Caki2 (cell line): ENCODE measurements around the gene TXNDC8. TPM values are rescaled to one million over a fixed set of nuclear protein-coding genes. Genes with fewer than 3 reads are reported as not detected.
"Not testable (repeated sequence)": the region's sequence is repeated elsewhere in the genome, so short reads cannot be mapped to it uniquely, and the experiment has no call there.

Experiments
- DNase-seq: peaks from one replicate; pipeline ENCODE4 v3.0.0-alpha.2; 2015; ENCODE audit warnings: low read depth
- in situ Hi-C: cut with HindIII; loops from 2 replicates; pipeline ENCODE4 v1.10.0; 2016; ENCODE audit warnings: low sequenced_read_pairs, low pct_unique_long_range_greater_than_20kb, mixed read lengths
- total RNA-seq: library from RNA; depleted of rRNA; stranded (reverse); fragments of >200 nt; shearing (Covaris generic); gene quantifications from 2 replicates; pipeline ENCODE4 v1.2.3, GENCODE V29; 2014; ENCODE audit warnings: low replicate concordance; rRNA removed

TXNDC8 gene
- total RNA-seq = not detected in 2 replicates

DNA sequence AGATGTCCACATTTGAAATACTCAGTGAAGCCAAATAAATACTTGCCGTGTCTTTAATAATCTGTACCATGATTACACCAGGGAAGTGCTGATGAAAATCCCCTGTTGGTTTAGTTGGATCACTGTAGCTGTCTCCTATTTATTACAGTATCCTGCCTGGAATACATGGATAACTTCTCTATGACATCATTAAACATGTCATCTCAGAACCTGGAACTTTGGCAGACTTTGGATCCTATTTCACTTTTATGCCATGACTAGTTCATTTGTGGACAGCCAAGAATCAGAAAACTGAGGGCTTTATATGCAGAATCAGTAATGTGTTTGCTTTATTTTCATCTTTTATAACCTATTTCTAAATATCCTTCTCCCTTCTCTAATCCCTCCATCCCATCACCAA, at the start of gene TXNDC8:
TSS of gene TXNDC8 (minus strand) at position 137 of the 400 bp plus-strand sequence.
- in situ Hi-C loops = no loop called here
- no peak for DNase-seq

DNA sequence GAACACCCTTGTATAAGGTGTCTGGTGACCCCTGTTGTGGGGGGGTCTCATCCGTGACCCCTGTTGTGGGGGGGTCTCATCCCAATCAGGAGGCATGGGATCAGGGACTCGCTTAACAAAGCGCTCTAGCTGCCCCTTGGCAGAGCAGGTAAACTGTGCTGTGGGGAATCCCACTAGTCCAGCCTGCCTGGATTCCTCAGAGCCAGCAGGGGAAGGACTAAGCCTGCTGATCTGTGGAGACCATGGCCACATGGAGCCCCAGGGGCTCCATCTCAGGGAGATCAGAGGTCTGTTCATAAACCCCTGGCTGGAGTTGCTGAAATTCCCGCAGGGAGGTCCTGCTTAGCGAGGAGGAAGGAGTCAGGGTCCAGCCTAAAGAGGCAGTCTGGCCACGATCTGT, 45.8 kb upstream of the TXNDC8 start:
- DNase-seq = no peak
- in situ Hi-C loops = no loop called here

DNA sequence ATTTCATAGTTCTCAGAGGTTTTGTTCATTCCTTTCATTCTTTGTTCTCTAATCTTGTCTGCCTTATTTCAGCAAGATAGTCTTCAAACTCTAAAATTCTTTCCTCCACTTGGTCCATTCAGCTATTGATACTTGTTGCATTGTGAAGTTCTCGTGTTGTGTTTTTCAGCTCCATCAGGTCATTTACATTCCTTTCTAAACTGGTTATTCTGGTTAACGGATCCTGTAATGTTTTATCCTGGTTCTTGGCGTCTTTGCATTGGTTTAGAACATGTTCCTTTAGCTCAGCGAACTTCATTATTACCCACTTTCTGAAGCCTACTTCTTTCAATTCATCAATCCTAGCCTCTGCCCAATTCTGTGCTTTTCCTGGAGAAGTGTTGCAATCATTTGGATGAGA, 45.1 kb upstream of the TXNDC8 start:
- in situ Hi-C loops = no loop called here
- DNase-seq = no peak

DNA sequence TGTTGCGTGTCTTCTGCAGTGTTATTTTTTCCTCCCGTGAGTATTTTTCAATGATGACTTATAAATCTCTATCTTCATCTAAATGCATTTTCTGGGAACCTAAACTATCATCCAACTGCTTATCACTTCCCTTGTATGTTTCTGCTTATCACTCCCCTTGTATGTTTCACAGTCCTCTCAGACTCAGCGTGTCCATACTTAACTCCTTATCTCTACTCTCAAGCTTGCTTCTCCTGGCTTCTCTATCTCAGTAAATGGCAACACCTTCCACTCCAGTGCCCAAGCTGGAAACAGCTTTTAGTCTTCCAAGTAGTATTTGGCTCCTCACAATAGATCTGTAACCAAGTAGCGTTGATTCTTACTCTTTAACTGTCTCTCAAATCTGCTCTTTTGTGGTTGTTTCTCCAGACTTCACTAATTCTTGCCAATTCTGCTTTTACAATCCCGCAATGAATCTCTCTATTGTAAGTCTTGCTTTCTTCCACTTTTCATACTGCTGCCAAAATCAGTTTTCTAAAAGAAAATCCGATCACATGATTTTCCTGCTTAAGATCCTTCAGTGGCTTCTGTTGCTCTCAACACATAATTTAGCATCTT, 33.8 kb upstream of the TXNDC8 start:
- DNase-seq = no peak
- in situ Hi-C loops = no loop called here

DNA sequence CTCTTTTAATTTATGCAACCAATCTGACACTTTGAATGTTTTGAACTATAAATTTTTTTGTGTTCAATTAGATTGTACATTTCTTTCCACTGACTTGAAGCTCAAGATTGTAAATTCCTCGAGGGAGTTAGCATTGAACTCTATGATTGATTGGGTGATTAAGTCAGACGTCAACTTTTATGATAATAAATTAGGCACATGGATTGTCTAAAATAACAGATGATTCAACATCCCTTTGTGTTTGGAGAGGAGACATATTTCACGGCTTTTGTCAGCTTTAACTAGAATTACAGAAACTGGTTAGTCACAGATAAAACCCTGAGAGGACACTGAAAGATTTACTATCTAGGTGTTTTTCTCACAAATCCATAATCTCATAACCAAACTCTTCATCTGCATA, 32.7 kb upstream of the TXNDC8 start:
- DNase-seq = peak; percentile 48
- in situ Hi-C loops = no loop called here

DNA sequence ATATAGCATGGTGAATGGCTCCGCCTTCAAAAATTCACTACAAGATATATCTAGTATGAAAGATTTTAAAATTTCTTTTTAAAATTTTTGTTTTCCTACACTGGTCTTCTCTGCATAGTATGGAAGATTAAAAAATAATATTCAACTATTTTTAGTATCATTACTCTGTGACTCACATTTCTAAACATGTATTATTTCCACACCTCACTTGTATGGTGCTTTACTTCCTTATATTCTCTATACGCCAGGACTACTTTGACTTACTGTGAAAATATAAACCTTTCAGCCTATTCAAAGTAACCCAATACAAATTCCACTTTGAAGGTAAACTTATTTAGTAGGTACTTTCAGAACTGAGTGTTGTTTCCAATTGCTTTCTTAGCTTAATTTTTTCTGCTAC, 26.8 kb upstream of the TXNDC8 start:
- DNase-seq = no peak
- in situ Hi-C loops = no loop called here

DNA sequence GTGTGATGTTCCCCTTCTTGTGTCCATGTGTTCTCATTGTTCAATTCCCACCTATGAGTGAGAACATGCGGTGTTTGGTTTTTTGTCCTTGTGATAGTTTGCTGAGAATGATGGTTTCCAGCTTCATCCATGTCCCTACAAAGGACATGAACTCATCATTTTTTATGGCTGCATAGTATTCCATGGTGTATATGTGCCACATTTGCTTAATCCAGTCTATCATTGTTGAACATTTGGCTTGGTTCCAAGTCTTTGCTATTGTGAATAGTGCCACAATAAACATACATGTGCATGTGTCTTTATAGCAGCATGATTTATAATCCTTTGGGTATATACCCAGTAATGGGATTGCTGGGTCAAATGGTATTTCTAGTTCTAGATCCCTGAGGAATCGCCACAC, 21.3 kb upstream of the TXNDC8 start:
- in situ Hi-C loops, DNase-seq: not testable (repeated sequence)

DNA sequence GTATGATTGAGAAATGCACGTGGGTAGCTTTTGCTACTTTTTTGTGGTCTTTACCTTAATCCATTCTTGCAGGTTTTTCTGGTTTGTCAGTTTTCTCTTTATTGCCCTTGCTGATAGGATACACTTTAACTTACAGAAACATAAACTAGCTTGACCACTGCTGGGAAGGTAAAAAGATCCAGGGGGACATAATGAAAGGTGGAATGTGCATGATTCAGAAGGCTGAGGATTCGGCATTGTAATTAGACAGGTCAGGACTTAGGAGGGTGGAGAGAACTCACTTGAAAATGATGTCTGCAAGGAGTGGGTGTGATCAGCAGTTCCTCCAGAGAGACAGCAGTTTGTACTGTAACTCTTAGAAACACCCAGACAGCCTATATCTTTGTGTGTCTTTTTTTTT, 19.8 kb upstream of the TXNDC8 start:
- in situ Hi-C loops = no loop called here
- no peak for DNase-seq

DNA sequence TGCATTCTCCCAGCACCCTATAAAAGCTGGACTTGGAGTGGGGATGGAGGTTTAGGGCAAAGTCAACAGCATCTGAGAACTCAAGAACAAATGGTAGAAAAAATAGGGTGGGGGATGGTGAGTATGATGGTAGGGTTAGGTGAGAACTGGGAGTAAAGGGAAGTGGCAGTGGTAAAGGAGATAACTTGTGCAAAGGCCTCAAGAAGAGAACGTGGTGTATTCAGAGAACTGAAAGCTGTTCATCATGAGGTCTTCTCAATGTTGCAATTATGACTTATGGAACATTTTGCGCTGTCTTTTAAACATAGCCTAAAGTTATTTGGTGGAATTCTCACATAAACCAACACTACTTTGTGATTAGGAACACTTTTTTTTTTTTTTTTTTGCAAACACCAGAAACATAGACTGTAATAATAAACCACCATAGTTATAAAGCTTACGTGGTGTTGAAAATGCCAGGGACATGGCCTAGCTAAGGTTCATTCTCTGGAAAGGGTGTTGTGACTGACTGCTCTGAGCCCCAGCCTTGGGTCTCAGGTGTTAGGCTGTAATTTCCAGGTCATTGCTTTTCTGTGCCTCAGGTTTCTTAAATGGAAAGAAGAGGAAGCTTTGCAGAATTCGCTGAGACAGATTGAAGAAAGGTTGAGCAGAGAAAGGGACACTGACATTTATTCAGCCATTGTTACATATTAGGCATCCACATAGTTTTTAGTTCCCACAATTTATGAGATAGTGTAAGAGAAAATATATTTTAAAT, 19.2 kb upstream of the TXNDC8 start:
- in situ Hi-C loops = no loop called here
- no peak for DNase-seq

DNA sequence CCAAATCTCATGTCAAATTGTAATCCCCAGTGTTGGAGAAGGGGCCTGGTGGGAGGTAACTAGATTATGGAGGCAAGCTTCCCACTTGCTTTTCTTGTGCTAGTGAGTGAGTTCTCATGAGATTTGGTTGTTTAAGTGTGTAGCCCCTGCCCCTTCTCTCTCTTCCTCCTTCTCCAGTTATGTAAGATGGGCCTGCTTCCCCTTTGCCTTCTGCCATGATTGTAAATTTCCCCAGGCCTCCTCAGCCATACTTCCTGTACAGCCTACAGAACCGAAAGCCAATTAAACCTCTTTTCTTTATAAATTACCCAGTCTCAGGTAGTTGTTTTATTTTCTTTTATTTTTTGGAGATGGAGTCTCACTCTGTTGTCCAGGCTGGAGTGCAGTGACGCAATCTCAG, 18.2 kb upstream of the TXNDC8 start:
- no peak for DNase-seq
- in situ Hi-C loops = no loop called here

DNA sequence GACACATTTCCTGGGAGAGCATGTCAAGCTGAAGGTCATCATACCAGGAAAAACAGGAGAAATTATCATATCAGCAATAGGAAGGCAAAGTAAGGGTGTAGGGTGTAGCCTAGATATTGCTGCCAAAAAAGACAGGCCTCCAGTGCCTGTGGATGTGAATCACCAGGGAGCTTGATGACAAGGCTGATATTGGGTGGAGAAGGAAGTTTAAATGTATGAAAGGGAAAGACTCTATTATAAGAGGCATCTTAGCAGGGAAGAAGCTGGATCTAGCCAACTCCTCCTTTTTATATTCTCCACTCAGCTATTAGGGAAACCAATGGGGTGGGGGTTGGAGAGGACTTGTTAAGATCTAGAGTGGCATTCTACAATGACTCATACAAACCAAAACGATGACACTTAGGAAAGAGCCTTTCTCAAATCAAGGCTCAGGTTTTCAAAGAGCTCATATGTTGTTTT, 13.4 kb upstream of the TXNDC8 start:
- DNase-seq = peak; percentile 69
- in situ Hi-C loops = no loop called here

DNA sequence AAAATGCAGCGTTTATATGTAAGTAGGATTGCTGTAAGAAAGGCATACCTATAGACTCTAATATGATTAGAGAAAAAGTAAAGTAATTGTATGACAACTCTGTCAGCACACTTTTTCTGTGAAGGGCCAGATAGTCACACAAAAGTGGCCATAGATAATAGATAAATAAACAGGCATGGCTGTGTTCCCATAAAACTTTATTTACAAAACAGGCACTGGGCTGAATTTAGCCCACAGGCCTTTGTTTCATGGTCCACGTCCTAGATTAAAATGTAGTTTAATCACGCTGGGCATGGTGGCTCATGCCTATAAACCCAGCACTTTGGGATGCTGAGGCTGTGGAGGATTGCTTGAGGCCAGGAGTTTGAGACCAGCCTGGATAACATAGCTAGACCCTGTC, 8.7 kb upstream of the TXNDC8 start:
- in situ Hi-C loops = no loop called here
- DNase-seq = no peak

DNA sequence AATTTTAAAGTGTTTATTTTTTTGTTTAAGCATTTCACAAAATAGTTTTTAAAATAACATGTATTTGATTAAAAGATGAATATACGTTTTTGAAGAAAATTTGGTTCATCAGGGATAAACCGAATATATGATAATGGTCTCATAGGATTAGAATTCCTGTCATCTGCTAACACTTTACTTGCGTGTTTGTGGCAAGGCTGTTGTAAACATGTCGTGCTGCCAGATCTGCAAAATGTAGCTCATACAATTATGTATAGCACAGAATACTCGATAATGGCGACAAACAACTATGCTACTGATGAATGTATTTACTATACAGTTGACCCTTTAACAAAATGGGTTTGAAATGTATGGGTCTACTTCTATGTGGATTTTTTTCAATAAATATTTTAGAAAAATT, 7.2 kb upstream of the TXNDC8 start:
- no peak for DNase-seq
- in situ Hi-C loops = no loop called here

DNA sequence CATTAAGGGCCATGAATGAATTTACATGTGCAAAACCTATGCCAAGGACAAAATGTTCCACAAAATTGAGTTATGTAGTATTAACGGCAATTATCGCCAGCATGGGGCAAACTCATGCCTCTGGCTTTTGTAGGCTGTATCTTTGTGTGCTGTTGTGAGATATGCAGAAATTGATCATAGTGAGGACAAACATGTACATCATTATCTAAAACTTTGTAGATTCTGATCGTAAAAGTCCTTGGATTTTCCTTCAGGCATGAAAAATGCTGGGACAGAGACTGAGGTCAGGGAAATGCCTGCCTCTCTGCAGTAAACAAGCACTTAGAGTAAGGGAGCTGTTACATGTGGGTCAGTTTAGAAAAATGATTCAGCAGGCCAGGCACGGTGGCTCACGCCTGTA, 5.9 kb upstream of the TXNDC8 start:
- in situ Hi-C loops = no loop called here
- no peak for DNase-seq

DNA sequence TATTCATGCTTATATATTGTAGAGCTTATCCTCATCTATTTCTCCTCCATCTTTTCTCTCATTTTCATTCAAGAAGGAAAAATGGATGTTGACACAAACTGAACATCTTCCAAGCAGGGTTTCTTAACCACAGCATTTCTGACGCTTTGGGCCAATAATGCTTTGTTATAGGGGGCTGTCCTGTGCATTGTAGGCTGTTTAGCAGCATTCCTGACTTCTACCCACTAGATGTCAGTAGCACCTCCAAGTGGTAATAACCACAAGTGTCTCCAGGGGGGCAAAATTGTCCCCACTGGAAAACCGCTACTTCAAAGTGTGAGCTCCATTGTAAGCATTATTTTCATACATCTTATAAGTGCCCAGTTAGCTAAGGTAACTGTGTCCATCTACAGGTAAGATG, 2.6 kb upstream of the TXNDC8 start:
- in situ Hi-C loops = no loop called here
- DNase-seq = peak; percentile 2

DNA sequence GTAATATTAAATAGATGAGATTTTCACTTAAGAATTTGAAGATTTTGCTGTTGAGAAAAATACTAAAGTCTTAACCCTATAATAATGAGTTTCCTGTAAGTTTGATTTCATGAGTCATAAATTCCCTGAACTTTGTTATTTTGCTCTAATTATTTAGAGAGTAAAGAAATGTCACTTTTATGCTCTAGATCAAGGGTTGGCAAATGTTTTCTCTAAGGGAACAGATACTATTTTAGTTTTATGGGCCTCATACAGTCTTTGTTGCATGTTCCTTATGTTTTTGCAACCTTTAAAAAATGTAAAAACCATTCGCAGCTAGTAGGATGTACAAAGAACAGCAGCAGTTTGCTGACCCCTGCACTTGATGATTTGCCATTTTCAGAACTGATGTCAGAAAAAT, 480 bp upstream of the TXNDC8 start:
- in situ Hi-C loops = no loop called here
- no peak for DNase-seq

DNA sequence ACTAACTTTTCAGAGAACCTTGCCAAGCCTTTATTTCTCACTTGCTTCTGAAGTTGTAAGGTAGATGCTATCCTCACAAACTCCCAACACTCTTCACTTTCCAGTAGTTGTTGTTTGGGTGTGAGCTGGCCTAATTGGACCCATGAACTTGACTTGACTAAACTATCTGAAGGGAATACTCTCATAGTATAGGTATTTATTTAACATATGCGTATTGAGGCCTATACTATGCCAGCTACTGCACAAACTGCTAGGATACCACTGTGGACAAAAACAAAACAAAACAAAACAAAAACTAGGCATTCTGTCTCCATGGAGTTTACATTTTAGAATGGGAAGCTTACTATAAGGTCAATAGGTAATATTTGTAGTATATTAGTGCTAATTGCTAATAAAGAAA, 1.3 kb downstream of the TXNDC8 start:
- in situ Hi-C loops = no loop called here

DNA sequence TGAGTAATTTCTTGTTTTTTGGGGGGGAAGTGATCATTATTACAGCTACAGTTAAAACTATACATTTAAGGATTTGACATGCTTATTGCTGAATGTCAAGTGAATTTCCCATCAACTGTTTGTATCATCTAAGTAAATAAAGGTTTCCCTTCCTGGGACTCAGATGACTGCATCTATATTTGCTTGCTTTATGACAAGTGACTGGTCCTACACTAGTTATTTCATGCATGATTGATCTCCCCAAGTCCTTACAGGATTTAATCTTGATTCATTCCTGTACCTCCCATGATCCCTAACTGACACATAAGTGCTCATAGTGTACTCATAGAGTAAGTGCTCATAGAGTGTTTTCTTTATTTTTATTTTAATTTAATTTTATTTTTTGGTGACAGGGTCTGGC, 2.8 kb downstream of the TXNDC8 start:
- in situ Hi-C loops = no loop called here
- no peak for DNase-seq

More for the DNA sequence above, 1.3 kb downstream of the TXNDC8 start:
- no peak for DNase-seq

DNA sequence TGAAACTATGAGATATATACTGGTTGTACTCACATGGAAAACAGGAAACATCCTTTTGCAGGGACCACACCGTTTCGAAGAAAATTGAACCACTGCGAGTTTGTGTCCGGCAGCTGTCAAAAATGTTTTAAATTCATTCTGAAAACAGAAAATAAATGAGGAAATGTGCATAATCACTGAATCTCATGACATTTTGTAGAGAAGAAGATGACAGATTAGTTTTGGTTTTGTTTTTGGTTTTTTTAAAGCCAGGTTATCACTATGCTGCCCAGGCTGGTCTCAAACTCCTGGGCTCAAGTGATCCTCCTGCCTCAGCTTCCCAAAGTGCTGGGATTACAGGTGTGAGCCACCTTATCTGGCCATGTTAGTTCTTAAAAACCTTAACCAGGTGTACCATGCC, 3.5 kb downstream of the TXNDC8 start:
- DNase-seq = no peak
- in situ Hi-C loops = no loop called here

DNA sequence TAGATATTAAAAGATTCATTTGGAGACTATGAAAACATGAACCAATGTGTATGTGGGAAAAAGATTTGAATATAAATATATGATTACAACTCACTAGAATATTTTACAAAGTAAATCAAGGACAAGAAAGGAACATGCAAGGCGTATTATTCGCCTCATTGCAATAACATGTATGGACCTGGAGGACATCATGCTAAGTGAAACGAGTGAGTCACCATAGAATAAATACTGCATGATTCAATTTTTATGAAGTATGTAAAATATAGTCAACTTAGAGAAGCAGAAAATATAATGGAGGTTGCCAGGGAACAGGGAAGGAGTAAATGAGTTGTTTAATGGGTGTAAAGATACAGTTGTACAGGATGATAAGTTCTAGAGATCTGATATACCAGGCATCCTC, 4.9 kb downstream of the TXNDC8 start:
- in situ Hi-C loops = no loop called here
- DNase-seq = no peak
